Liver (tissue), 9 donors: ENCODE measurements around the gene SURF2. TPM values are rescaled to one million over a fixed set of nuclear protein-coding genes. Genes with fewer than 3 reads are reported as not detected.

Experiments
- DNase-seq: peaks from one replicate; pipeline ENCODE4 v3.0.0-alpha.2; 2017; ENCODE audit warnings: low spot score
- H3K27ac ChIP-seq, 2 donors: one replicate each; pipeline ENCODE4 v1.7.0; 2013; ENCODE audit warnings: inconsistent platforms in 2 of 2, low read length in 2 of 2, control low read depth in 1 of 2, low read depth in 1 of 2, mild to moderate bottlenecking in 1 of 2
- H3K27me3 ChIP-seq, 4 donors: one replicate each; pipeline versions ENCODE4 v1.6.1 to v1.7.0; 2013; ENCODE audit warnings: low read length in 3 of 4, inconsistent platforms in 1 of 4, mild to moderate bottlenecking in 1 of 4, moderate library complexity in 1 of 4; ENCODE audit not compliant: control insufficient read depth in 4 of 4, insufficient read depth in 4 of 4
- H3K36me3 ChIP-seq, 4 donors: one replicate each; pipeline versions ENCODE4 v1.6.1 to v1.7.0; 2013; ENCODE audit warnings: low read length in 3 of 4, mild to moderate bottlenecking in 3 of 4, low read depth in 1 of 4, moderate library complexity in 1 of 4; ENCODE audit not compliant: control insufficient read depth in 4 of 4, insufficient read depth in 3 of 4
- H3K4me1 ChIP-seq, 4 donors: one replicate each; pipeline versions ENCODE4 v1.6.1 to v1.7.0; 2013; ENCODE audit warnings: low read length in 3 of 4, mild to moderate bottlenecking in 3 of 4, moderate library complexity in 1 of 4; ENCODE audit not compliant: control insufficient read depth in 4 of 4, insufficient read depth in 4 of 4
- H3K4me3 ChIP-seq, 3 donors: one replicate each; pipeline versions ENCODE4 v1.6.1 to v1.7.0; 2013; ENCODE audit warnings: low read length in 3 of 3, control low read depth in 1 of 3, low read depth in 1 of 3, mild to moderate bottlenecking in 1 of 3
- H3K9ac ChIP-seq, 2 donors: one replicate each; pipeline ENCODE4 v1.7.0; 2013; ENCODE audit warnings: low read length in 2 of 2, mild to moderate bottlenecking in 2 of 2, moderate library complexity in 2 of 2, control low read depth in 1 of 2, low read depth in 1 of 2
- H3K9me3 ChIP-seq, 4 donors: one replicate each; pipeline versions ENCODE4 v1.6.1 to v1.7.0; 2013; ENCODE audit warnings: low read length in 3 of 4; ENCODE audit not compliant: control insufficient read depth in 4 of 4
- ATF3 ChIP-seq: IDR thresholded peaks from 2 replicates; pipeline ENCODE4 v1.6.1; 2016; ENCODE audit warnings: antibody characterized with exemption
- CTCF ChIP-seq: fragments of 150-350 bp; IDR thresholded peaks from 2 replicates; pipeline ENCODE4 v1.5.1; 2017; ENCODE audit warnings: improper control_type of control experiment, low read depth, low read length; ENCODE audit not compliant: missing input control
- EGR1 ChIP-seq, 2 donors: IDR thresholded peaks; 2 replicates each; pipeline ENCODE4 v1.6.1; 2016 to 2018; ENCODE audit warnings: antibody characterized with exemption in 2 of 2, low read depth in 2 of 2
- FOXA1 ChIP-seq: IDR thresholded peaks from 2 replicates; pipeline ENCODE4 v1.6.1; 2016; ENCODE audit warnings: antibody characterized with exemption
- FOXA2 ChIP-seq: IDR thresholded peaks from 2 replicates; pipeline ENCODE4 v1.6.1; 2016; ENCODE audit warnings: antibody characterized with exemption
- GABPA ChIP-seq, 2 donors: IDR thresholded peaks in 1 of 2; conservative IDR thresholded peaks in 1 of 2; 2 replicates each; pipeline ENCODE4 v1.6.1; 2016; ENCODE audit warnings: antibody characterized with exemption in 2 of 2, mild to moderate bottlenecking in 1 of 2, moderate library complexity in 1 of 2
- HNF4A ChIP-seq, 2 donors: conservative IDR thresholded peaks; 2 replicates each; pipeline ENCODE4 v1.6.1; 2016; ENCODE audit warnings: antibody characterized with exemption in 2 of 2, mild to moderate bottlenecking in 2 of 2
- HNF4G ChIP-seq: IDR thresholded peaks from 2 replicates; pipeline ENCODE4 v1.6.1; 2016; ENCODE audit warnings: antibody characterized with exemption
- JUND ChIP-seq, 2 donors: IDR thresholded peaks; 2 replicates each; pipeline ENCODE4 v1.6.1; 2016; ENCODE audit warnings: antibody characterized with exemption in 2 of 2
- MAX ChIP-seq: IDR thresholded peaks from 2 replicates; pipeline ENCODE4 v1.6.1; 2016; ENCODE audit warnings: antibody characterized with exemption
- NR2F2 ChIP-seq: IDR thresholded peaks from 2 replicates; pipeline ENCODE4 v1.6.1; 2016; ENCODE audit warnings: antibody characterized with exemption
- RAD21 ChIP-seq, 2 donors: IDR thresholded peaks; 2 replicates each; pipeline ENCODE4 v1.6.1; 2016; ENCODE audit warnings: antibody characterized with exemption in 2 of 2, mild to moderate bottlenecking in 2 of 2
- SP1 ChIP-seq: IDR thresholded peaks from 2 replicates; pipeline ENCODE4 v1.6.1; 2018; ENCODE audit warnings: antibody characterized with exemption, mild to moderate bottlenecking
- YY1 ChIP-seq: IDR thresholded peaks from 2 replicates; pipeline ENCODE4 v1.6.1; 2016; ENCODE audit warnings: antibody characterized with exemption, mild to moderate bottlenecking
- WGBS: extraction: QIAGEN DNeasy Blood & Tissue Kit; methylation state at CpG from one replicate; pipeline ENCODE4 v1.1.7; 2013; 5-methylcytosine and 5-hydroxymethylcytosine counted together
- polyA plus RNA-seq, 2 donors: library from polyadenylated mRNA; stranded (reverse) in 1 of 2; unstranded in 1 of 2; fragments of 200-250 nt in 1 of 2; fragments of >200 nt in 1 of 2; fragmentation: Nextera tagmentation in 1 of 2; extraction: Ambion mirVana in 1 of 2; gene quantifications; one replicate each; pipeline versions ENCODE4 v1.2.1 to v1.2.3, GENCODE V29; 2013 to 2015
- total RNA-seq, 2 donors: library from RNA; depleted of rRNA; stranded (reverse); fragments of >200 nt; gene quantifications; one replicate each; pipeline ENCODE4 v1.2.3, GENCODE V29; 2014
- TF ChIP-seq, protein P1 (sequence below): IDR thresholded peaks from 2 replicates; pipeline ENCODE4 v1.6.1; 2016; ENCODE audit warnings: antibody characterized with exemption
- donor health status: healthy.
- donor health status: healthy.
- donor health status: healthy.
- donor health status: healthy.
- donor health status: healthy.

The SURF2 gene
- total and polyA plus RNA-seq, 4 donors = 6.0 to 15.8 (median 13.7) TPM

- peaks cover 0 to 15% (median 8%) of the 10 kb centered on the region in 4 donors for H3K4me1 ChIP-seq
- no peak overlapping the region for H3K27ac ChIP-seq
- no peak overlapping the region for H3K4me3 ChIP-seq
- no peak for DNase-seq
- peaks cover 0 to 46% (median 13%) of the 10 kb centered on the region in 4 donors for H3K36me3 ChIP-seq
- no peaks in the 10 kb centered on the region for H3K27me3 ChIP-seq
- TF ChIP-seq HNF4A (conservative IDR thresholded peaks at IDR 0.05) = no peak
- no peak for TF ChIP-seq HNF4G
- TF ChIP-seq MAX = no peak
- TF ChIP-seq, protein P1, sequence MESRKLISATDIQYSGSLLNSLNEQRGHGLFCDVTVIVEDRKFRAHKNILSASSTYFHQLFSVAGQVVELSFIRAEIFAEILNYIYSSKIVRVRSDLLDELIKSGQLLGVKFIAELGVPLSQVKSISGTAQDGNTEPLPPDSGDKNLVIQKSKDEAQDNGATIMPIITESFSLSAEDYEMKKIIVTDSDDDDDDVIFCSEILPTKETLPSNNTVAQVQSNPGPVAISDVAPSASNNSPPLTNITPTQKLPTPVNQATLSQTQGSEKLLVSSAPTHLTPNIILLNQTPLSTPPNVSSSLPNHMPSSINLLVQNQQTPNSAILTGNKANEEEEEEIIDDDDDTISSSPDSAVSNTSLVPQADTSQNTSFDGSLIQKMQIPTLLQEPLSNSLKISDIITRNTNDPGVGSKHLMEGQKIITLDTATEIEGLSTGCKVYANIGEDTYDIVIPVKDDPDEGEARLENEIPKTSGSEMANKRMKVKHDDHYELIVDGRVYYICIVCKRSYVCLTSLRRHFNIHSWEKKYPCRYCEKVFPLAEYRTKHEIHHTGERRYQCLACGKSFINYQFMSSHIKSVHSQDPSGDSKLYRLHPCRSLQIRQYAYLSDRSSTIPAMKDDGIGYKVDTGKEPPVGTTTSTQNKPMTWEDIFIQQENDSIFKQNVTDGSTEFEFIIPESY = no peak
- TF ChIP-seq CTCF = no peak
- TF ChIP-seq EGR1 (IDR thresholded peaks at IDR 0.05; ENCODE audit: low read depth in 2 of 2) = no peak
- TF ChIP-seq ATF3 = no peak
- TF ChIP-seq NR2F2 = no peak
- no peak for TF ChIP-seq SP1
- no peak for TF ChIP-seq FOXA2
- no peak for TF ChIP-seq YY1
- TF ChIP-seq JUND (IDR thresholded peaks at IDR 0.05) = no peak
- TF ChIP-seq RAD21 (IDR thresholded peaks at IDR 0.05) = no peak
- 92% methylated on average over 11 of the region's 11 CpGs for WGBS
- H3K9ac ChIP-seq = no peak overlapping the region
- H3K9me3 ChIP-seq = no peaks in the 10 kb centered on the region
Measured at GRCh38 chr9:133342570-133342969, 13.8 kb upstream of the SURF2 start.

DNA sequence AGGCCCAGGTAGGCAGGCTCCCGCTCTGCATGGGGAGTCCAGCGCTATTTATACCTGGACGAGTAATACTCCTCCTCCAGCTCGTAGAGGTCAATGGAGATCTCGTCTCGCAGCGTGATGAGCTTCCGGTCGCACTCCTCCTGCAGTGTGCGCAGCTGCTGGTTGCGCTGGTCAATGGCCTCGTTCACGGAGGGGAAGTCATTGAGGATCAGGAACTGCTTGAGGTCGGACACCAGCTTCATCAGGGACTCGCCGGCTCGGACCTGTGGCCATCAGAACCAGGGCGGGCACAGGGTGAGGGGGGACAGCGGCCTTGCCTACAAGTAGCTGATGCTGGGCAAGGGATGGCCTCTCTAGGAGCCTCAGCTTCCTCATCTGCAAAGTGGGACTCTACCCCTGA is 12.3 kb upstream of the SURF2 start:
- no peak overlapping the region for H3K4me3 ChIP-seq
- TF ChIP-seq HNF4G (no peak), GABPA (IDR thresholded peaks at IDR 0.05 in 1 of 2, conservative IDR thresholded peaks at IDR 0.05 in 1 of 2) (no peak), CTCF (no peak), NR2F2 (no peak), FOXA2 (no peak), FOXA1 (no peak)
- TF ChIP-seq, protein P1 = no peak
- peaks cover 2 to 17% (median 12%) of the 10 kb centered on the region in 4 donors for H3K4me1 ChIP-seq
- DNase-seq = no peak
- 96% methylated on average over 19 of the region's 19 CpGs for WGBS
- no peaks in the 10 kb centered on the region for H3K9me3 ChIP-seq
- no peaks in the 10 kb centered on the region for H3K27me3 ChIP-seq
- no peak overlapping the region for H3K27ac ChIP-seq
- H3K9ac ChIP-seq = no peak overlapping the region
- peaks cover 0 to 45% (median 12%) of the 10 kb centered on the region in 4 donors for H3K36me3 ChIP-seq
